Vagina (tissue), 2 donors: Measurements from ENCODE around the gene MYO10.

Experiments used
- POLR2A ChIP-seq, 2 donors: fragments of 450-650 bp; IDR thresholded peaks; one replicate each; pipeline ENCODE4 v1.6.1; 2017; ENCODE audit warnings: antibody characterized with exemption in 2 of 2, mild to moderate bottlenecking in 2 of 2, moderate library complexity in 2 of 2
- TF ChIP-seq, protein P1 (sequence below), 3 experiments: fragments of 450-650 bp in 2 of 3; fragments of 200-600 bp in 1 of 3; sonication (generic) in 1 of 3; IDR thresholded peaks; one replicate each; pipeline ENCODE4 v1.5.1; 2017 to 2019; ENCODE audit warnings: antibody characterized with exemption in 3 of 3, mild to moderate bottlenecking in 2 of 3, moderate library complexity in 2 of 3

DNA sequence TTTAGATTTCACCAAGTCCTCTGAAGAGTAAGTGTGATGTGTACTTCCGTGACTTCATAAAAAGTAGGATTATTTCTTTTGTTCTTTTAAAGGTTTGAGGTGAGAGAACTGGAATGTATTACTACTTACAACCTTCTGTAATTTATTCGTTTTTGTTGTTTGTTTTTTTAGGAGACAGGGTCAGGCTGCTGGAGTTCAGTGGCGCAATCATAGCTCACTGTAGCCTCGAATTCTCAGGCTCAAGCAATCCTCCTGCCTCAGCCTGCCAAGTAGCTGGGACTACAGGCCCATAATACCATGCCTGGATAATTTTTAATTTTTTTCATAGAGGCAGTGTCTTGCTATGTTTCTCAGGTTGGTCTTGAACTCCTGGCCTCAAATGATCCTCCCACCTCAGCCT lies 251.0 kb downstream of the MYO10 start:
- TF ChIP-seq, protein P1, sequence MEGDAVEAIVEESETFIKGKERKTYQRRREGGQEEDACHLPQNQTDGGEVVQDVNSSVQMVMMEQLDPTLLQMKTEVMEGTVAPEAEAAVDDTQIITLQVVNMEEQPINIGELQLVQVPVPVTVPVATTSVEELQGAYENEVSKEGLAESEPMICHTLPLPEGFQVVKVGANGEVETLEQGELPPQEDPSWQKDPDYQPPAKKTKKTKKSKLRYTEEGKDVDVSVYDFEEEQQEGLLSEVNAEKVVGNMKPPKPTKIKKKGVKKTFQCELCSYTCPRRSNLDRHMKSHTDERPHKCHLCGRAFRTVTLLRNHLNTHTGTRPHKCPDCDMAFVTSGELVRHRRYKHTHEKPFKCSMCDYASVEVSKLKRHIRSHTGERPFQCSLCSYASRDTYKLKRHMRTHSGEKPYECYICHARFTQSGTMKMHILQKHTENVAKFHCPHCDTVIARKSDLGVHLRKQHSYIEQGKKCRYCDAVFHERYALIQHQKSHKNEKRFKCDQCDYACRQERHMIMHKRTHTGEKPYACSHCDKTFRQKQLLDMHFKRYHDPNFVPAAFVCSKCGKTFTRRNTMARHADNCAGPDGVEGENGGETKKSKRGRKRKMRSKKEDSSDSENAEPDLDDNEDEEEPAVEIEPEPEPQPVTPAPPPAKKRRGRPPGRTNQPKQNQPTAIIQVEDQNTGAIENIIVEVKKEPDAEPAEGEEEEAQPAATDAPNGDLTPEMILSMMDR (IDR thresholded peaks at IDR 0.05): no peak
- TF ChIP-seq POLR2A (IDR thresholded peaks at IDR 0.05): no peak
